HuH-7.5 (cell line): ENCODE measurements around the gene EIF2B2.
"Not testable (repeated sequence)": the region's sequence is repeated elsewhere in the genome, so short reads cannot be mapped to it uniquely, and the experiment has no call there.

Experiments
- DNase-seq: peaks from one replicate; pipeline ENCODE4 v3.0.0; 2011; ENCODE audit warnings: low spot score

The EIF2B2 gene

DNA sequence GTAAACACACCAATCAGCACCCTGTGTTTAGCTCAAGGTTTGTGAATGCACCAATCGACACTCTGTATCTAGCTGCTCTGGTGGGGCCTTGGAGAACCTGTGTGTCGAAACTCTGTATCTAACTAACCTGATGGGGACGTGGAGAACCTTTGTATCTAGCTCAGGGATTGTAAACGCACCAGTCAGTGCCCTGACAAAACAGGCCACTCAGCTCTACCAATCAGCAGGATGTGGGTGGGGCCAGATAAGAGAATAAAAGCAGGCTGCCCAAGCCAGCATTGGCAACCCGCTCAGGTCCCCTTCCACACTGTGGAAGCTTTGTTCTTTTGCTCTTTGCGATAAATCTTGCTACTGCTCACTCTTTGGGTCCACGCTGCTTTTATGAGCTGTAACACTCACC lies 6.9 kb upstream of the EIF2B2 start:
- DNase-seq, result not testable (repeated sequence)

GRCh38 chr14:75001261-75001660 lies 1.5 kb upstream of the EIF2B2 start:
- DNase-seq, result no peak

GRCh38 chr14:75001899-75002298 lies 822 bp upstream of the EIF2B2 start:
- DNase-seq, result no peak

- DNase-seq, result no peak
These were observed 718 bp downstream of the EIF2B2 start for GRCh38 chr14:75003250-75004027.

- no peak for DNase-seq
These were observed 2.6 kb downstream of the EIF2B2 start for GRCh38 chr14:75005357-75005756.

DNA sequence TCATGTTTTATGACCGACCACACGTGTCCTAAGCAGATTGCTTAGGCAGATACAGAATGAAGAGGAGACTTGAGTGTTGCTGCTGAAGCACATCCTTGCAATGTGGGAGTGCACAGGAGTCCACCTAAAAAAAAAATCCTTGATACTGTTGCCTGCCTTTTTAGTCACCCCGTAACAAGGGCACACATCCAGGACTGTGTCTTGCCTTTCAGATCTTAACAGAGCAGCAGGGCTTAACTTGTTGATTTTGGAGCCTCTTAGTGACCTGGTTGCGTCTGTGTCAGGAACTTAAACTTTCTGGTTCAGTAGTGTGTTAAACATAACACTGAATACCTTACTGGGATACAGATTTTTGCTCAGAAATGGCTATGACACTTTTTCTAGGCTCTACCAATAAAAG lies 6.5 kb downstream of the EIF2B2 start:
- DNase-seq, result no peak

DNA sequence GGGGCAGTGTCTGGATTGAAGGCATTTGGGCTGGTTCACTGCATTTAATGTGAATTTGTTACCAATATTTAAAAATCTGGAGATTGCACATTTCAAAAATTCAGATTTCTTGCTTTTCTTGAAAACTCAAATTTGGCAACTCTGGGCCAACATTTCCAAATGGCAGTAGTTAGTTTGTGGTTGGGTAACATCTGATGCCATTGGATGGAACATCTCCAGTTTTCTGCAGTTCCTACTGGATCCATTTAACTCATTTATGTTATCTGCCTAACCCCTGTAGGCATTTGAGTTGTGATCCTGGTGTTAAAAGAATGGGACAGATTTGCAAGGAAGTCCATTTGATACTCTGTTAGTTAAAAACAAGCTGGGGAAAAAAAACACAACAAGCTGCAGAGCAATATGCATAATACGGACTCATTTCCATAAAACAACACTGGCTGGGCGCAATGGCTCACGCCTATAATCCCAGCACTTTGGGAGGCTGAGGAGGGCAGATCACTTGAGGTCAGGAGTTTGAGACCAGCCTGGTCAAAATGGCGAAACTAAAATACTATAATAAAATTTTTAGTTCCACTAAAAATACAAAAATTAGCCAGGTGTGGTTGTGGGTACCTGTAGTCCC lies 7.9 kb downstream of the EIF2B2 start:
- DNase-seq, result no peak

DNA sequence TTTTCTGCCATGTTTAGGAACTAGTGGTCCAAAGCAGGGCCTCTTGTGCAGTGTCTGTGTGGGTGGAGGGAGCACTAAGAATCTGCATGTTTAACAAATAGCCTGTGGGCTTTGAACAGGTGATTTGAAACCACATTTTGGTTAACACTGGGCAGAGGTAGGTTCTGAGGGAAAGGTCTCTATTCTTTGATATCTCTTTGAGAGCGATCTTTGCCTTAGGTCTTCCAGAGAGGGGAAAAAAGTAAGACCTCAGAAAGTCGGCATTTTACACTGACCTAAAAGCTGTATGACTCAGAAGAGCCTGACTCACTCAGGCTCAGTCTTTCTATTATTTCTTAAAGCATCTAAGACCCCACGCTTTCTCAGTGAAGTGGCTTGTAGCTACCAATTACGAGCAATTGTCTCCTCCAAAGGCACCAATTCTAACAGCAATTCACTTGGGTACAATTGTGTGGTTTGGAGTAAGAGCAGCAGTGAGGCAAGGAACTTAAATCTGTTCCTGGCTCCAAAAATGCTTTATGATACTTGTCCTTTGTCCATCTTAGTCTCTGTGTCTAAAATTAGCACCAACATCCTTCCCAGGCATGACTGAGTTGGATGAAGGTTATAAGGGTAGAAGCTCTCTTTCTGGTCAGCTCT lies 8.8 kb downstream of the EIF2B2 start:
- DNase-seq, result no peak

DNA sequence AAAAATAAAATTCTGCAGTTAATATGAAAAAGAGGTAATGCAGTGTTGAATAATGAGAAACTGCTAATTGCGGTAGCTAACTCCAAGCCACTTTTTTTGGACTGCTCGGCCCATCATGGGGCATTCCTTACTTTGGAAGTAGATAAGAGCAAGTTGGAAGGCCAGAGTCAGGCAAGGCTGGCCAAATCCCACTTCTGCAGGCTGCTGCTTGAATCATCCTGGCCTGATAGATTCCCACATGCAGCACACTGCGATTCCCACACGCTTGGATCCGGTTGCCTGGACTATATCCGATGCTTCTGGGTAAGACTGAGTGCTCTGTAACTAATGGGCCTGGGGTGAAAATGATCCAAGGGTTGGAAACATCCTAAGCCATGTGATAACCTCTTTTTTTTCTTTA lies 10.6 kb downstream of the EIF2B2 start:
- no peak for DNase-seq

GRCh38 chr14:75015496-75015895 lies 12.8 kb downstream of the EIF2B2 start:
- no peak for DNase-seq

DNA sequence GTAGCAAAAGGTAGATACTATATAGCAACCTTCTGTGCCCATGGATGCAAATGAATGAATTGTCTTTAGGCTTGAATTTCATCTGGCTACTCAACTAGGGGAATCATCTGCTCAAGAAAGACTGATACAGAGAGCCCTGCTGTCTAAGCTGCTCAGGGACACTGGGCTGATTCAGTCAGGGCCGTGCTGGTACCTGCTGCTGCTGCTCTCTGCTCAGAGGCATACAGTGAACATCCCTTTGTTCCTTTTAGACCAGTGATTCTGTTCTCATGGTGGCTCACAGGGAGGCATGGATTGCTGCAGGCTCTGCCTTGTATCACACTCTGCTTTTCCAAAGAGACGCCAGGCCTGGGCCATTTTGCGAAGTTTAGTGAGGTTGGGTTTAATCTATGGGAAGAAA lies 14.1 kb downstream of the EIF2B2 start:
- DNase-seq, result no peak

GRCh38 chr14:75018694-75019093 lies 16.0 kb downstream of the EIF2B2 start:
- no peak for DNase-seq

DNA sequence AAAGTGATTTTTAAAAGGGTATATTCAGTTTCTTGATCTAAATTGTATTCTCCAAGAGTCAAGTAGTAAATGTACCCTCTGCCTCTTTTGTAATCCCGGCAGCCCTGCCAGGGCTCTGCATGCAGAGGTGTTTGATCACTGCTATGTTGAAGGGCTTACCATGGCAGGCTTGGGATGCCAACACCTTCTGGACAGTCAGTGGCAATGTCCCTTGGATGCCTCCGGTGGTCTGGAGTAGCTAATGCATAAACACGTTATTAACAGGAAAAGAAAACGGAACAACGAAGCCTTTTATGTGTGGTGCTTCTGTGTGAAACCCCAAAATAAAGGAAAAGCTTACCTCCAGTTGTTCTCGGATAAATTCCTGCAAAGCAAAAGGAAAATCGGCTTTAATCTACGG lies 19.9 kb downstream of the EIF2B2 start:
- DNase-seq, result peak; percentile 26

DNA sequence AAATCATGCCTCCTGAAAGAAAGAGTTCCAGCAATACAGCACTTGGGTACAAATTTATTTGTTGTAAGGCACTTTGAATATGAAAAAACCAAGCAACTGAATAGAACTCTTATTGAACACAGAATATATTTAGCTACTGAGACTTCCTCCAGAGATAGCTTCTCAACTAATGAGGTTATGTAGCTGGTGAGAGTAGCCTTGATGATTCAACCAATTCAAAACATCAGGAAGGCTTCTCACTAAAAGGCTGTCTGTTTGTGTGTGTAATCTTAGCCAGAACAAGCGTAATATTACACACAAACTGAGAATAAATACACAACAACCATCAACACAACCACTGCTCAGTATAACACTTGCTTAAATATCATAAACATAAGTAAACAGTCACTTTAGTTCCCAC lies 20.4 kb downstream of the EIF2B2 start:
- DNase-seq, result no peak

DNA sequence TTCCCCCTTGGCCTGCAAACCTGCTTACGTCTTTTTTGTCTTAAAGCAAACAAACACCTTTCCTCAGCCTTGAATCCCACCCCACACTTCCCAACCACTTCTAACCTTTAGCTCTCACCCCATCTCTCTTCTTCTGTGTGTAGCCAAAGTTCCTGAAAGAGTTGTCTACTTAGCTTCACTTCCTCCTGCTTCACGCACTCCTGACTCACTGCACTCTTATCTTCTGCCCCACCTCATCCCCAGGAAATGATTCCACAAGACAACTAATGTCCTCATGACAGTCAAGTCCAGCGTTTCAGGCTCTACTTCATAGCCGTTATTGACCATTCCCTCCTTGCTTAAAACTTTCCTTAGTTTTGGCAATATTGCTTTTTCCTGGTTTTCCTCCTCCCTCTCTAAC lies 22.4 kb downstream of the EIF2B2 start:
- no peak for DNase-seq

GRCh38 chr14:75025876-75026275 lies 23.2 kb downstream of the EIF2B2 start:
- DNase-seq, result no peak

GRCh38 chr14:75030147-75030546 lies 27.4 kb downstream of the EIF2B2 start:
- no peak for DNase-seq

DNA sequence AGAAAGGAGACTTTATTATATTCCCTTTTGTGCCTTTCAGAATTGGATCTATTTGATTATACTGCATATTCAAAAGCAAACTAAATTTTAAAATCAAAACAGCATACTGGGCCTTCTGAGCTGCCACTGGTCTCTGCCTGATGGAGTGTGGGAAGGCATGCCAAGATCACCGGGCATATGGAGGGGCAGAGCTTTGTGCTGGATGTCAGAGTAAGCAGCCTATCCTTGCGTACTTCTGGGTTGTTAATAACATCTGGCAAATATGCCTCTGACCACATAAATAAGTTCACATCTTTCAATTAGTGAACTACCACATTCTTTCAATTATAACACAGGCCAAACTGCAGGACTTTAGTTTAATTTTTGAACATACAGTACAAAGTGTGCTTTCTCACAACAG lies 30.2 kb downstream of the EIF2B2 start:
- DNase-seq, result no peak

DNA sequence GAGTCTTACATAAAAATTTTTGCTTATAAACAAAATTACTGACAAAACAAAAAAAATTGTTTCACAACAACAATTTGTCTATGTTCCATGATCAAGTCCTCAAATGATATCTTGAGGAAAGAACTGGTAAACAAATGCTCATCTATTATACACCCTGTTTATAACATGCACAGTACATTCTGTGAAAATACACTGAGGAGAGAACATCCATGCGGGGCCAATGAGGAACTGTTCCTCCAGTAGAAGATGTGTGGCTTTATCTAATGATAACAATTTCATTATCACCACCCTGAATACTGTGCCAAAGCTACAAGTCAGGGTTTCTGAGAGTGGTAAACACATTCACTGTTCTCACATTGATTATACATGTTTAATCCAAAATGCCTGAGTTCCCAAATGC lies 37.8 kb downstream of the EIF2B2 start:
- no peak for DNase-seq

DNA sequence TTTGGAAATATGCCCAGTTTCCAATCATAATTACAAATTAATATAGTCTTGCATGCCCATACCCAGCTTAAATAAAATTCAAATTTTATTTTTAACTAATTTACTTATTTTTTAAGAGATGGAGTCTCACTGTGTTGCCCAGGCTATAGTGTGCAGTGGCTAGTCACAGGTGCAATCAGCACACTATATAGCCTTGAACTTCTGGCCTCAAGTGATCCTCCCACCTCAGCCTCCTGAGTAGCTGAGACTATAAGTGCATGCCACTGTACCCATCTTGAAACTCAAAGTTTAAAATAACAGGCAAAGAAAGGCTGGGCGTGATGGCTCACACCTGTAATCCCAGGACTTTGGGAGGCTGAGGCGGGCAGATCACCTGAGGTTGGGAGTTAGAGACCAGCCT lies 38.2 kb downstream of the EIF2B2 start:
- no peak for DNase-seq

DNA sequence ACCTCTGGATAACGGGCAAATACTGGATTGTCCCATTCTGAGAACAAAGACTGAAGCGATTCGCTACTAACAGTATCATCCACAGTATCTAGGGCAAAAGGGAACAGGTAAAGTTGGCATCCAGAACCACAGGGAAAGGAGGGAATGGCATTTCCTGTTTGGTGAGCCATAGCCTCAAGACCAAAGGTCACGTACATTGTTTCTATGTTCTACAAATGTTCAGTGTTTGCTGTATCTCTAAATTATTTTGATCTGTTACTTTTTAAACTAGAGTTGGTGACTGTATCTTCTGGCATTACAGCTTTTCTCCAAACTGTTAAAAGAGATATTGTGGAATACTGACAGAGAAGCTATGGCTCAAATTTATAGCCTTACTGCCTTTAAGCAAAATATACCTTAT lies 38.9 kb downstream of the EIF2B2 start:
- no peak for DNase-seq

- DNase-seq, result no peak
These were observed 39.3 kb downstream of the EIF2B2 start for GRCh38 chr14:75042035-75042434.

DNA sequence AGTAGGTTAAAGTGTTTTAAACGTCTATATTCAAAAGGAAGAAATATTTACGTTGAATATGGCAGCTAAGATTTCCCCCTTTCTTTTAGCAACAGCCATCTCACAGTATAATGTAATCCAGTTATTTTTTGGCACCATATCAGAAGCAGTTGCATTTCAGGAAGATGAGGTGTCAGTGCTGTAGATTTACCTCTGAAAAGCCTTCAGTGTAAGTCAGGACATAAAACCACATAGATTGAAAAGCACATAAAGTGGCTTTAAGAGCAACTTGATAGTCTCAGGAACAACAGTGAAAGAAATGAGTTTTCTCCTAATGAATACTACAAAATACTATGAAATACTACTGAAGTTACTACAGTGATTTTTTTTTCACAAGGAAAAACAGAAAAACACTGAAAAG lies 41.6 kb downstream of the EIF2B2 start:
- no peak for DNase-seq

DNA sequence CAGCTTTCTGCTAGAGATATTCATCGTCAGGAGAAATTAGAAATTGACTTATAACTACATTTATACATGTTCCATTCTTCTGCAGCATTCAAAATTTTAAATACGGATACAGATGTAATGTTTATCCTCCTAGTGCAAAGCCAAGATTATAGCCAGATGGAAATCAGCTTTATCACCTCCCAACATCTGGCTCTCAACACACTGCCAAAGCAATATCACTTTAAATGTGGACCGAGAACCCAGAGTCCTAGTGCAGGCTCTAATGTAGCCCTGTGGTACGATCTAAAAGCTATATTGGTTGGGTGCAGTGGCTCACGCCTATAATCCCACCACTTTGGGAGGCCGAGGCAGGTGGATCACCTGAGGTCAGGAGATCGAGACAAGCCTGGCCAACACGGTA lies 42.0 kb downstream of the EIF2B2 start:
- no peak for DNase-seq
